ENCODE measurements around the gene INCA1.

The INCA1 gene

DNA sequence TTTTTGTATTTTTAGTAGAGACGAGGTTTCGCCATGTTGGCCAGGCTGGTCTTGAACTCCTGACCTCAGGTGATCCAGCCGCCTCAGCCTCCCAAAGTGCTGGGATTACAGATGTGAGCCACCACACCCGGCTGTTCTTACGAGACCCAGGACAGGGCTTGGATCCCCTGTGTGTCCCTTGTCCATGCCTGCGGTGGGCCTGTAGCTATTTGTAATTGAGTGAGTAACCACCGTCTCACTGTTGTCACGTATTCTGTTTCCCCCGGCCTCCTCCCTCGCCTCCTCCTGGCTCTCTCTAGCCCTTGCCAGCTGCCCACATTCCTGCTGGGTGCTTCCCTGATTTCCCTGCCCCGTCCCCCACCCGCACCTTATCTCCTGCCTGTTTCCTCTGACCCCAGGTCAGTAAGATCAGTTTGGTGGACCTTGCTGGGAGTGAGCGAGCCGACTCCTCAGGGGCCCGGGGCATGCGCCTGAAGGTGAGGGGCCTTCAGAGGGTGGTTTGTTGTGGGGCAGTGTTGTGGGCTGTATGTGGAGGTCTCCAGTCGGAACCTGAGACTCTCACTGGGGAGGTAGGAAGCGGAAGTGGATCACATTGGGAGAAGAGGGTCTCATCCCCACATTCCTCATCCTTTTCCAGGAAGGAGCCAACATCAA lies 6.0 kb upstream of the INCA1 start:
- Histone ChIP-seq H3K36me3 (ENCODE audit: insufficient read depth, low read length) (peaks cover 66% of the 10 kb centered on the region), H3K27me3 (ENCODE audit: control insufficient read depth, insufficient read depth, low read length) (no peaks in the 10 kb centered on the region), H3K4me1 (ENCODE audit: control insufficient read depth, insufficient read depth, low read length) (peaks cover 20% of the 10 kb centered on the region), H3K9ac (ENCODE audit: low read depth, low read length) (no peak overlapping the region), H3K4me3 (ENCODE audit: low read length) (no peak overlapping the region), H3K9me3 (replicated peaks; ENCODE audit: low read length) (no peaks in the 10 kb centered on the region), H3K4me2 (ENCODE audit: low read length) (no peak overlapping the region)

DNA sequence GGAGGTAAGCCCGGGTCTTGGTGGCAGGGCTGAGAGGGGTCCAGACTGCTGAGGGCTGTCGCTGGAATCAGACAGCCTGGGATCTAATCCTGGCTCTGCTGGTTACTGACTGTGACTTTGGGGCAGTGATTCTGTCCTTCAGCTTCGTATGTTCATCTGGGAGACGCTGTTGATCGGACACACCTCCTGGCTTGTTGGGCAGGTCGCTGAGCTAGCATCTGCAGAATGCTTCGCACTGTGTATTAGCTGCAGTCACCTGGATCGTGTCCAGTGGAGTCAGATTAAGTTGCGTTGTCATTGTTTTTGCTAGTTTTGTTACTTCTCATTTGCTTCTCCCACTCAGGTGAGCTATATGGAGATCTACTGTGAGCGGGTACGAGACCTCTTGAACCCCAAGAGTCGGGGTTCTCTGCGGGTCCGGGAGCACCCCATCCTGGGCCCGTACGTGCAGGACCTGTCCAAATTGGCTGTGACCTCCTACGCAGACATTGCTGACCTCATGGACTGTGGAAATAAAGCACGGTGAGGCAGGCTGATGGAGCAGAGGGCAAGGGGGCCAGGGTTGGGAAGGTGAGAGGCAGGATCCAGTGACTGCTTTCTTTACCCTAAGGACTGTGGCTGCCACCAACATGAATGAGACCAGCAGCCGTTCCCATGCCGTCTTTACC lies 4.9 kb upstream of the INCA1 start:
- Histone ChIP-seq H3K9ac (ENCODE audit: low read depth, low read length) (no peak overlapping the region), H3K4me2 (ENCODE audit: low read length) (no peak overlapping the region), H3K4me3 (ENCODE audit: low read length) (no peak overlapping the region), H3K9me3 (replicated peaks; ENCODE audit: low read length) (no peaks in the 10 kb centered on the region), H3K27me3 (ENCODE audit: control insufficient read depth, insufficient read depth, low read length) (no peaks in the 10 kb centered on the region), H3K4me1 (ENCODE audit: control insufficient read depth, insufficient read depth, low read length) (peaks cover 20% of the 10 kb centered on the region), H3K36me3 (ENCODE audit: insufficient read depth, low read length) (peaks cover 55% of the 10 kb centered on the region)

DNA sequence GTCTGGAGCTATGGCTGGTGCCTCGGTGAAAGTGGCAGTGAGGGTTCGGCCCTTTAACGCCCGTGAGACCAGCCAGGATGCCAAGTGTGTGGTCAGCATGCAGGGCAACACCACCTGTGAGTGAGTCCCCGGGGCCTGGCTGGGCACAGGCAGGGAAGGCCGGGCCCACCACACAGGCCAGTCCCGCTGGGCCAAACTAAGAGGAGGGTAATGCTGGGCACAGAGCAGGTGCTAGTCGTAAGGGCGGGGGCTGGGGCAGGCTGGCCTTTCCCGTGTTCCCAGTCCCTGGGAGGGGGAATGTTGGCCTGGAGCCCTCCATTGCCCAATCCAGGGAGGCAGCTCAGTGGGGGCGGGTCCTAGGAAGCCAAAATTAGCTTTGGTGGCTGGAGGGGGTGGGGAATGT lies 2.9 kb upstream of the INCA1 start:
- Histone ChIP-seq H3K9me3 (replicated peaks; ENCODE audit: low read length) (no peaks in the 10 kb centered on the region), H3K4me3 (ENCODE audit: low read length) (peak overlapping the region; percentile 88), H3K27me3 (ENCODE audit: control insufficient read depth, insufficient read depth, low read length) (no peaks in the 10 kb centered on the region), H3K9ac (ENCODE audit: low read depth, low read length) (peak overlapping the region; percentile 91), H3K4me2 (ENCODE audit: low read length) (peak overlapping the region; percentile 96), H3K4me1 (ENCODE audit: control insufficient read depth, insufficient read depth, low read length) (peaks cover 26% of the 10 kb centered on the region), H3K36me3 (ENCODE audit: insufficient read depth, low read length) (peaks cover 43% of the 10 kb centered on the region)

- H3K9ac ChIP-seq (ENCODE audit: low read depth, low read length), result peak overlapping the region; percentile 91
Observed at GRCh38 chr17:4999430-5000093, 2.2 kb upstream of the INCA1 start.

GRCh38 chr17:4998732-4999429 lies 1.6 kb upstream of the INCA1 start:
- Histone ChIP-seq H3K4me1 (ENCODE audit: control insufficient read depth, insufficient read depth, low read length) (peaks cover 26% of the 10 kb centered on the region), H3K27me3 (ENCODE audit: control insufficient read depth, insufficient read depth, low read length) (no peaks in the 10 kb centered on the region), H3K36me3 (ENCODE audit: insufficient read depth, low read length) (peaks cover 30% of the 10 kb centered on the region), H3K9ac (ENCODE audit: low read depth, low read length) (peak overlapping the region; percentile 91), H3K4me2 (ENCODE audit: low read length) (peak overlapping the region; percentile 96), H3K4me3 (ENCODE audit: low read length) (peak overlapping the region; percentile 88), H3K9me3 (replicated peaks; ENCODE audit: low read length) (no peaks in the 10 kb centered on the region)

More at GRCh38 chr17:4999430-5000093, 2.2 kb upstream of the INCA1 start:
- peaks cover 37% of the 10 kb centered on the region for H3K36me3 ChIP-seq (ENCODE audit: insufficient read depth, low read length)
- H3K27me3 ChIP-seq (ENCODE audit: control insufficient read depth, insufficient read depth, low read length), result no peaks in the 10 kb centered on the region
- peaks cover 26% of the 10 kb centered on the region for H3K4me1 ChIP-seq (ENCODE audit: control insufficient read depth, insufficient read depth, low read length)
- no peaks in the 10 kb centered on the region for H3K9me3 ChIP-seq (replicated peaks; ENCODE audit: low read length)
- H3K4me2 ChIP-seq (ENCODE audit: low read length), result peak overlapping the region; percentile 96
- H3K4me3 ChIP-seq (ENCODE audit: low read length), result peak overlapping the region; percentile 88

- peaks cover 26% of the 10 kb centered on the region for H3K4me1 ChIP-seq (ENCODE audit: control insufficient read depth, insufficient read depth, low read length)
- peak overlapping the region; percentile 91 for H3K9ac ChIP-seq (ENCODE audit: low read depth, low read length)
- peak overlapping the region; percentile 88 for H3K4me3 ChIP-seq (ENCODE audit: low read length)
Observed at GRCh38 chr17:4998027-4998731, 857 bp upstream of the INCA1 start.

GRCh38 chr17:4994081-4994595 lies 3.2 kb downstream of the INCA1 start:
- Histone ChIP-seq H3K36me3 (ENCODE audit: insufficient read depth, low read length) (no peaks in the 10 kb centered on the region), H3K4me2 (ENCODE audit: low read length) (no peak overlapping the region), H3K9me3 (replicated peaks; ENCODE audit: low read length) (no peaks in the 10 kb centered on the region), H3K4me3 (ENCODE audit: low read length) (no peak overlapping the region), H3K9ac (ENCODE audit: low read depth, low read length) (no peak overlapping the region), H3K27me3 (ENCODE audit: control insufficient read depth, insufficient read depth, low read length) (no peaks in the 10 kb centered on the region), H3K4me1 (ENCODE audit: control insufficient read depth, insufficient read depth, low read length) (peaks cover 11% of the 10 kb centered on the region)

More at GRCh38 chr17:4998027-4998731, 857 bp upstream of the INCA1 start:
- H3K4me2 ChIP-seq (ENCODE audit: low read length), result peak overlapping the region; percentile 96
- no peaks in the 10 kb centered on the region for H3K9me3 ChIP-seq (replicated peaks; ENCODE audit: low read length)
- peaks cover 23% of the 10 kb centered on the region for H3K36me3 ChIP-seq (ENCODE audit: insufficient read depth, low read length)
- no peaks in the 10 kb centered on the region for H3K27me3 ChIP-seq (ENCODE audit: control insufficient read depth, insufficient read depth, low read length)

DNA sequence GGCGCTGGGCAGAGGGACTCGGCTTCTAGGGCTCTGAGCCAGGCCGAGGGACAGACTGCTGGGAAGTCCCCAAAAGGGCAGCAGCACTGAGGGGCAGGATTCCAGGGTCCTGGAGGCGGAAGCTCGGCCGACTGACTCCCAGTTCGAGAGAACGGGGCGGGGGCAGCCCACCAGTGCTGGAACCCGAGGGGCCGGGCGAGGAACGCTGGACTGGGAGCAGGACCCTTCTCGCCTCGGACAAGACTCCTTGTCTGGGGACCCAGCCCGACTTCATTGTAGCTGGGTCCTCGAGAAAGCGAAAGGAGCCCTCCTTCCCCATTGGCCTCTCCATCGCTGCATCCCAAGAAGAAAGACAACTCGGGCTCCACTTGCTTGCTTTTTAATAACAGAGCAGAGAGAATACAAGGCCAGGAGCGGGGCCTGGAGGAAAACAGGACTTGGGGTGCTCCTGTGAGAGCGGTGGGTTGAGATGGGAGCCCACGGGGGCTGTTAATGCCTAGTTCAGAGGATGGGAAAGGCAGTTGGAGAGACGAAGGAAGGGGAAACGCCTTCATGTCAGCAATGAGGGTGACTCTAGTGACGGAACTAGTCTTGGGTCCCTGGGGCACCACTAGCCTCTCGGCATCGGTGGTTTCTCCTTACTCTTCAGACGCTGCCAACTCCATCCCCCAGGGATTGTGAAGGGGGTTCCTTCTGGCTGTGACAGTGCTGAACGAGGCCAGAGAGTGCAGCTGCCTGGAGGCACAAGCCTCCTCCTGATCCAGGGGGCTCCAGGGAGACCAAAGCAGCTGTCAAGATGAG lies 9.4 kb downstream of the INCA1 start:
- H3K4me3 ChIP-seq (ENCODE audit: low read length), result peak overlapping the region; percentile 99
- no peaks in the 10 kb centered on the region for H3K9me3 ChIP-seq (replicated peaks; ENCODE audit: low read length)
- H3K4me2 ChIP-seq (ENCODE audit: low read length), result peak overlapping the region; percentile 91
- H3K9ac ChIP-seq (ENCODE audit: low read depth, low read length), result peak overlapping the region; percentile 86
- peaks cover 25% of the 10 kb centered on the region for H3K4me1 ChIP-seq (ENCODE audit: control insufficient read depth, insufficient read depth, low read length)
- no peaks in the 10 kb centered on the region for H3K27me3 ChIP-seq (ENCODE audit: control insufficient read depth, insufficient read depth, low read length)
- H3K36me3 ChIP-seq (ENCODE audit: insufficient read depth, low read length), result peaks cover under 1% of the 10 kb centered on the region

- Histone ChIP-seq H3K9me3 (replicated peaks; ENCODE audit: low read length) (no peaks in the 10 kb centered on the region), H3K4me2 (ENCODE audit: low read length) (peak within 1 kb of the TSS; percentile 91), H3K4me3 (ENCODE audit: low read length) (peak within 1 kb of the TSS; percentile 99)
Observed at GRCh38 chr17:4986951-4987766, 10.2 kb downstream of the INCA1 start, which contains the start of gene CAMTA2. Gene CAMTA2 (minus strand): TSS chr17:4987675. CDS start chr17:4986222, 1,453 bp downstream.

More at GRCh38 chr17:4986951-4987766, 10.2 kb downstream of the INCA1 start, which contains the start of gene CAMTA2:
- peaks cover 33% of the 10 kb centered on the region for H3K4me1 ChIP-seq (ENCODE audit: control insufficient read depth, insufficient read depth, low read length)
- H3K27me3 ChIP-seq (ENCODE audit: control insufficient read depth, insufficient read depth, low read length), result no peaks in the 10 kb centered on the region
- H3K36me3 ChIP-seq (ENCODE audit: insufficient read depth, low read length), result peaks cover 8% of the 10 kb centered on the region
- peak within 1 kb of the TSS; percentile 86 for H3K9ac ChIP-seq (ENCODE audit: low read depth, low read length)
